HG03139 (cell line): ENCODE results near the gene AP5Z1.

Source experiments
- ATAC-seq: cut with Tn5 transposase; IDR thresholded peaks from one replicate; pipeline ENCODE4 v1.9.1; 2021; ENCODE audit not compliant: unreplicated experiment

AP5Z1 gene

GRCh38 chr7:4745971-4746919 is 29.2 kb upstream of the AP5Z1 start:
- ATAC-seq: no peak

GRCh38 chr7:4747013-4747412 is 28.4 kb upstream of the AP5Z1 start:
- no peak for ATAC-seq

GRCh38 chr7:4747746-4748145 is 27.7 kb upstream of the AP5Z1 start:
- no peak for ATAC-seq

GRCh38 chr7:4748231-4748681 is 27.2 kb upstream of the AP5Z1 start:
- no peak for ATAC-seq

- no peak for ATAC-seq
These were observed 26.1 kb upstream of the AP5Z1 start for GRCh38 chr7:4749363-4749762.

GRCh38 chr7:4749798-4750197 is 25.6 kb upstream of the AP5Z1 start:
- no peak for ATAC-seq

- ATAC-seq: no peak
These were observed 23.9 kb upstream of the AP5Z1 start for GRCh38 chr7:4751398-4751947.

GRCh38 chr7:4753598-4754432 is 21.6 kb upstream of the AP5Z1 start:
- ATAC-seq: peak; percentile 83

- ATAC-seq: no peak
These were observed 20.9 kb upstream of the AP5Z1 start for GRCh38 chr7:4754433-4755010.

- no peak for ATAC-seq
These were observed 20.4 kb upstream of the AP5Z1 start for GRCh38 chr7:4755045-4755444.

GRCh38 chr7:4758111-4758510 is 17.3 kb upstream of the AP5Z1 start:
- ATAC-seq: no peak

- ATAC-seq: no peak
These were observed 16.6 kb upstream of the AP5Z1 start for GRCh38 chr7:4758791-4759190.

- ATAC-seq: no peak
These were observed 16.2 kb upstream of the AP5Z1 start for GRCh38 chr7:4759211-4759610.

GRCh38 chr7:4760952-4761351 is 14.5 kb upstream of the AP5Z1 start:
- no peak for ATAC-seq

- ATAC-seq: no peak
These were observed 13.0 kb upstream of the AP5Z1 start for GRCh38 chr7:4762121-4763055.

- no peak for ATAC-seq
These were observed 12.2 kb upstream of the AP5Z1 start for GRCh38 chr7:4763091-4763793.

- ATAC-seq: no peak
These were observed 11.6 kb upstream of the AP5Z1 start for GRCh38 chr7:4763794-4764185.

GRCh38 chr7:4764402-4765007 is 10.9 kb upstream of the AP5Z1 start:
- ATAC-seq: no peak
